Esophagus muscularis mucosa (tissue), 4 donors: Measurements from ENCODE around the gene TNP2. TPM values are rescaled to one million over a fixed set of nuclear protein-coding genes. Genes with fewer than 3 reads are reported as not detected.

ENCODE experiments used
- DNase-seq: peaks from one replicate; pipeline ENCODE4 v3.0.0-alpha.2; 2017; ENCODE audit errors: extremely low spot score
- H3K27ac ChIP-seq, 4 donors: fragments of 200-600 bp; sonication (generic); replicated peaks in 1 of 4; 1 replicate in 3 of 4; 2 replicates in 1 of 4; pipeline ENCODE4 v1.5.1; 2016 to 2019; ENCODE audit warnings: mild to moderate bottlenecking in 1 of 4
- H3K27me3 ChIP-seq, 4 donors: fragments of 200-600 bp; sonication (generic); one replicate each; pipeline versions ENCODE4 v1.5.1 to v1.6.0; 2016 to 2019
- H3K36me3 ChIP-seq, 4 donors: fragments of 200-600 bp; sonication (generic); one replicate each; pipeline ENCODE4 v1.5.1; 2016 to 2019
- H3K4me1 ChIP-seq, 4 donors: fragments of 200-600 bp; sonication (generic); one replicate each; pipeline ENCODE4 v1.5.1; 2016 to 2019
- H3K4me3 ChIP-seq, 4 donors: fragments of 200-600 bp; sonication (generic); 1 replicate in 2 of 4; 2 replicates in 2 of 4; pipeline ENCODE4 v1.5.1; 2016 to 2019; ENCODE audit warnings: mild to moderate bottlenecking in 4 of 4, moderate library complexity in 1 of 4
- H3K9me3 ChIP-seq, 4 donors: fragments of 200-600 bp; sonication (generic); 1 replicate in 3 of 4; 2 replicates in 1 of 4; pipeline ENCODE4 v1.5.1; 2016 to 2019
- CTCF ChIP-seq, 3 experiments: fragments of 200-600 bp in 2 of 3; fragments of 450-650 bp in 1 of 3; sonication (generic) in 2 of 3; IDR thresholded peaks; one replicate each; pipeline ENCODE4 v1.5.1; 2017 to 2019; ENCODE audit warnings: antibody characterized with exemption in 3 of 3, mild to moderate bottlenecking in 2 of 3, moderate library complexity in 1 of 3
- EP300 ChIP-seq: sonication (generic); formaldehyde crosslinking; IDR thresholded peaks from one replicate; pipeline ENCODE4 v1.6.1; 2017; ENCODE audit warnings: antibody characterized with exemption
- POLR2A ChIP-seq: fragments of 450-650 bp; IDR thresholded peaks from one replicate; pipeline ENCODE4 v1.6.1; 2017; ENCODE audit warnings: antibody characterized with exemption, moderate library complexity, mild to moderate bottlenecking, low read depth
- POLR2AphosphoS5 ChIP-seq, 2 donors: sonication (generic); formaldehyde crosslinking; IDR thresholded peaks; one replicate each; pipeline ENCODE4 v1.6.1; 2017; ENCODE audit warnings: antibody characterized with exemption in 2 of 2
- WGBS: methylation state at CpG from one replicate; pipeline ENCODE4 v1.1.5; 2018; 5-methylcytosine and 5-hydroxymethylcytosine counted together
- intact Hi-C: fragments of 100-400 bp; cut with DNase I; formaldehyde crosslinking; loops from one replicate; pipeline ENCODE4 v1.15.1; 2023
- total RNA-seq, 4 donors: library from RNA; depleted of rRNA; stranded (reverse); fragments of >200 nt; gene quantifications; one replicate each; pipeline versions ENCODE4 v1.1.0 to v1.2.1, GENCODE V29; 2016

The TNP2 gene
- total RNA-seq, 4 donors from 2014 or later = not detected

DNA sequence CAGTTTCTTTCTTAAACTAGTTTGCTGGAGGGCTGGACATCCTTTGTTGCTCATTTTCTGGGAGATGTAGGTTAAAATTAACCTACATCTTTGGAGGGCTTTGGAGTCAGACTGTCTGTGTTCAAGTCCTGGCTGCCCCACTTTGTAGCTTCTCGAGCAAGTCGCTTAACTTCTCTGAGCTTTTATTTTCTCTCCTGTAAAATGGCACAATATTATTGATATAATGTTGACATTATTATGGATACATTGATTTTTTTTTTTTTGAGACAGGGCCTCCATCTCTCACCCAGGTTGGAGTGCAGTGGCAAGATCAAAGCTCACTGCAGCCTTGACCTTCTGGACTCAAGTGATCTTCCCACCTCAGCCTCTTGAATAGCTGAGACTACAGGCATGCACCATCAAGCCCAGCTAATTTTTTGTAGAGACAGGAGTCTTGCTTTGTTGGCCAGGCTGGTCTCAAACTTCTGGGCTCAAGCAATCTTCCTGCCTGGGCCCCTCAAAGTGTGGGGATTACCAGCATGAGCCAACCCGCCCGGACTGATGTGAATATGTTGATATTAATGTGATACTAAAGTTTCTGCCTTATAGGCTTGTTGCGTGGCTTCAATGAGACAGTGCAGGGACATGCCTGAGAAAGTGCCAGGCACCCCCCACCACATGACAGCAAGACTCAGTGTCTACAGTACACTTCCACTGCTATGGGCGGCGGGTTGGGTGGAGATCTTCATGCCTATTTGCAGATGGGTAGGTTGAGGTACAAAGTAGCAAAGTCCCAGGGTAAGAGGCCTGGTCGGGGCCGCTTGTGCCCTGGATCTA lies 44.6 kb upstream of the TNP2 start:
- Histone ChIP-seq H3K36me3 (no peaks in the 10 kb centered on the region), H3K9me3 (no peaks in the 10 kb centered on the region), H3K27ac (no peak overlapping the region), H3K4me3 (no peak overlapping the region), H3K27me3 (peaks cover 0 to 6% (median 0%) of the 10 kb centered on the region in 4 donors), H3K4me1 (peaks cover 0 to 12% (median 3%) of the 10 kb centered on the region in 4 donors)
- intact Hi-C loops = no loop called here
- TF ChIP-seq EP300 (no peak), POLR2A (no peak), CTCF (IDR thresholded peaks at IDR 0.05) (no peak), POLR2AphosphoS5 (IDR thresholded peaks at IDR 0.05) (no peak)
- 95% methylated on average over 9 of the region's 9 CpGs for WGBS
- no peak for DNase-seq

DNA sequence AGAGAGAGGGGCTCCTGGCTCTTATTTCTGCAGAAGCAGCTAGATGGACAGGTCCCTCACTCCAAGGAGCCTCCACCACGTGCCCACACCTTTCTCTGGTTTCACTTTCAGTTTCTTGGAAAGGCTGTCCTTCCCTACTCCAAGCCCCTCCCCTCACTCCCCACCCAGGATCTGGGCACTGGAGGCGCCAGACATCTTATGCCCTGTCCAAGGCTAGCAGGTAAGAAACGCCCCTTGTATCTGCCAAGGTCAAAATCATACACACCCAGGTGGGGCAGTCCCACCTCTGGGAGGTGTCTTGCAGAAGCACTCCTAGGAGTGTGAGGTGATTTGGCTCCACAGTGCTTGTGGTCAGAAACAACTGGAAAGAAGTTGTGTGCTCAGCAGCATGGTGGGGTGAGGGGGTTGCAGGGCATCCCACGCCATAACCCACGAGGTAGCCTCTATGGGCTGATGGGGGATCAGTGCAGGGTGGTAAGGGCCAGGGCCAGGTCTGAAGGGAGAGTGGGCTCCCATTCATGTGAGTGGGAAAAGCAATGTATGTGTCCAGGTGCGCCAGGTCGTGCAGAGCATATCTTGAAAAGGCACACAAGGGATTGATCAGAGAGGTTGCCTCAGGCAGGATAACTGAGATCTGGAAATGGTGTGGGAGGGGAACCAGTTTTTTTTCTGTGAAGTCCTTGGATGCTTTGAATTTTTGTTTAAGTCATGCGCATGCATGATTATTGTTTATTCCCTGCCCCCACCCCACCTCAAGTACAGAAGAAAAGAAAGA lies 43.8 kb upstream of the TNP2 start:
- H3K36me3 ChIP-seq = no peaks in the 10 kb centered on the region
- DNase-seq = no peak
- no peak overlapping the region for H3K4me3 ChIP-seq
- no peak overlapping the region for H3K27ac ChIP-seq
- 73% methylated on average over 8 of the region's 8 CpGs for WGBS
- intact Hi-C loops = no loop called here
- H3K4me1 ChIP-seq = peaks cover 0 to 12% (median 3%) of the 10 kb centered on the region in 4 donors
- no peaks in the 10 kb centered on the region for H3K9me3 ChIP-seq
- H3K27me3 ChIP-seq = peaks cover 0 to 6% (median 0%) of the 10 kb centered on the region in 4 donors
- TF ChIP-seq EP300 (no peak), POLR2AphosphoS5 (IDR thresholded peaks at IDR 0.05) (no peak), CTCF (IDR thresholded peaks at IDR 0.05) (no peak), POLR2A (no peak)

DNA sequence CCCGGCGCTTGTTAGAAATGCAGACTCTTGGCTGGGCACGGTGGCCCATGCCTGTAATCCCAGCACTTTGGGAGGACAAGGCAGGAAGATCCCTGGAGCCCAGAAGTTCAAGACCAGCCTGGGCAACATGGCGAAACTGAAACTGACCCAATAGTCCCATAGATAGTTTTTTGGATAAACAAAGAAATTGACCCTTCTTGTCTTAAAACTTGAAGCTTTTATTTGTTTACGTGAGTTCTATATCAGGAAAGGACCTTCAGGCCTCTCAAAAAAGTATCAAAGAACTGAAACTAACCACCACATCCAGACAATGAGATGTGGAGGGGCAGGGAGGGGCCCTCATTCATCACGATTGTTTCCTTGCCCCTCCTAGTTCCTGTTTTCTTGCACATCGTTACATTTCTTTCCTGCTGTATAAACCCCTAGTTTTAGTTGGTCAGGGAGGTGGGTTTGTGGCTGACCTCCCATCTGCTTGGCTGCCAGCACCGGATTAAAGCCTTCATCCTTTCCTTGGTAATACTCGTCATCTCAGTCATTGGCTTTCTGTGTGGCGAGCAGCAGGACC lies 42.0 kb upstream of the TNP2 start:
- DNase-seq = no peak
- Histone ChIP-seq H3K4me1 (peaks cover 0 to 12% (median 3%) of the 10 kb centered on the region in 4 donors), H3K36me3 (no peaks in the 10 kb centered on the region), H3K4me3 (no peak overlapping the region), H3K27me3 (no peaks in the 10 kb centered on the region), H3K9me3 (no peaks in the 10 kb centered on the region), H3K27ac (no peak overlapping the region)
- 81% methylated on average over 9 of the region's 10 CpGs for WGBS
- intact Hi-C loops = no loop called here
- TF ChIP-seq POLR2AphosphoS5 (IDR thresholded peaks at IDR 0.05) (no peak), CTCF (IDR thresholded peaks at IDR 0.05) (no peak), EP300 (no peak), POLR2A (no peak)

GRCh38 chr16:11310634-11310977 lies 41.5 kb upstream of the TNP2 start:
- WGBS = 84% methylated on average over 3 of the region's 3 CpGs
- TF ChIP-seq POLR2A (no peak), CTCF (IDR thresholded peaks at IDR 0.05) (no peak), POLR2AphosphoS5 (IDR thresholded peaks at IDR 0.05) (no peak), EP300 (no peak)
- H3K27me3 ChIP-seq = no peaks in the 10 kb centered on the region
- intact Hi-C loops = no loop called here
- H3K36me3 ChIP-seq = no peaks in the 10 kb centered on the region
- H3K4me1 ChIP-seq = peaks cover 0 to 10% (median 3%) of the 10 kb centered on the region in 4 donors
- H3K27ac ChIP-seq = no peak overlapping the region
- no peak for DNase-seq
- no peaks in the 10 kb centered on the region for H3K9me3 ChIP-seq
- no peak overlapping the region for H3K4me3 ChIP-seq
